MM.1S (cell line): ENCODE results near the gene FAM9C.

Experiments used
- DNase-seq: peaks from one replicate; pipeline ENCODE4 v3.0.0-alpha.2; 2015
- H2AFZ ChIP-seq: fragments of 300-600 bp; sonication (generic); 2 replicates; pipeline ENCODE4 v1.6.0; 2016; ENCODE audit warnings: antibody characterized with exemption, low read length
- H3F3A ChIP-seq: fragments of 300-600 bp; sonication (generic); 2 replicates; pipeline ENCODE4 v1.6.1; 2016; ENCODE audit warnings: mild to moderate bottlenecking, antibody characterized with exemption, low read length, moderate library complexity, mixed read lengths; ENCODE audit not compliant: insufficient read depth
- H3K27ac ChIP-seq: fragments of 300-600 bp; sonication (generic); 2 replicates; pipeline ENCODE4 v1.5.1; 2016; ENCODE audit warnings: mild to moderate bottlenecking, low read length
- H3K27me3 ChIP-seq: fragments of 300-600 bp; sonication (generic); replicated peaks from 2 replicates; pipeline ENCODE4 v1.6.0; 2016; ENCODE audit warnings: low read length; ENCODE audit not compliant: insufficient read depth
- H3K36me3 ChIP-seq: fragments of 300-600 bp; sonication (generic); replicated peaks from 2 replicates; pipeline ENCODE4 v1.6.1; 2016; ENCODE audit warnings: mild to moderate bottlenecking, low read length, mixed read lengths; ENCODE audit not compliant: insufficient read depth
- H3K4me1 ChIP-seq: fragments of 300-600 bp; sonication (generic); 2 replicates; pipeline ENCODE4 v1.6.1; 2016; ENCODE audit warnings: low read length, mixed read lengths
- H3K4me2 ChIP-seq: fragments of 300-600 bp; sonication (generic); 2 replicates; pipeline ENCODE4 v1.6.0; 2016; ENCODE audit warnings: low read depth, low read length
- H3K4me3 ChIP-seq: fragments of 300-600 bp; sonication (generic); 2 replicates; pipeline ENCODE4 v1.5.1; 2016; ENCODE audit warnings: low read length, mixed read lengths
- H3K79me2 ChIP-seq: fragments of 300-600 bp; sonication (generic); 2 replicates; pipeline ENCODE4 v1.6.1; 2016; ENCODE audit warnings: mixed run types, low read length, mixed read lengths
- H3K9ac ChIP-seq: fragments of 300-600 bp; sonication (generic); 2 replicates; pipeline ENCODE4 v1.6.1; 2016; ENCODE audit warnings: low read length, mixed read lengths
- H3K9me2 ChIP-seq: fragments of 300-600 bp; sonication (generic); replicated peaks from 2 replicates; pipeline ENCODE4 v1.6.1; 2016; ENCODE audit warnings: mild to moderate bottlenecking, low read length, mixed read lengths; ENCODE audit not compliant: insufficient read depth
- H3K9me3 ChIP-seq: fragments of 300-600 bp; sonication (generic); replicated peaks from 2 replicates; pipeline ENCODE4 v1.6.1; 2016; ENCODE audit warnings: mild to moderate bottlenecking, low read length, mixed read lengths; ENCODE audit not compliant: insufficient read depth
- H4K20me1 ChIP-seq: fragments of 300-600 bp; sonication (generic); 2 replicates; pipeline ENCODE4 v1.6.1; 2016; ENCODE audit warnings: mild to moderate bottlenecking, low read length, moderate library complexity, mixed read lengths; ENCODE audit not compliant: insufficient read depth
- EZH2 ChIP-seq: fragments of 300-600 bp; sonication (generic); optimal IDR thresholded peaks from 2 replicates; pipeline ENCODE3; 2017; ENCODE audit warnings: low read depth, mild to moderate bottlenecking, antibody characterized with exemption, low read length, mixed read lengths
- EZH2phosphoT487 ChIP-seq: fragments of 300-600 bp; sonication (generic); IDR thresholded peaks from 2 replicates; pipeline ENCODE4 v1.6.1; 2018; ENCODE audit warnings: antibody characterized with exemption, low read length
- TF ChIP-seq, protein P1 (sequence below): fragments of 300-600 bp; sonication (generic); IDR thresholded peaks from 2 replicates; pipeline ENCODE4 v1.5.1; 2016; ENCODE audit warnings: antibody characterized with exemption, low read length, mixed read lengths

FAM9C gene

DNA sequence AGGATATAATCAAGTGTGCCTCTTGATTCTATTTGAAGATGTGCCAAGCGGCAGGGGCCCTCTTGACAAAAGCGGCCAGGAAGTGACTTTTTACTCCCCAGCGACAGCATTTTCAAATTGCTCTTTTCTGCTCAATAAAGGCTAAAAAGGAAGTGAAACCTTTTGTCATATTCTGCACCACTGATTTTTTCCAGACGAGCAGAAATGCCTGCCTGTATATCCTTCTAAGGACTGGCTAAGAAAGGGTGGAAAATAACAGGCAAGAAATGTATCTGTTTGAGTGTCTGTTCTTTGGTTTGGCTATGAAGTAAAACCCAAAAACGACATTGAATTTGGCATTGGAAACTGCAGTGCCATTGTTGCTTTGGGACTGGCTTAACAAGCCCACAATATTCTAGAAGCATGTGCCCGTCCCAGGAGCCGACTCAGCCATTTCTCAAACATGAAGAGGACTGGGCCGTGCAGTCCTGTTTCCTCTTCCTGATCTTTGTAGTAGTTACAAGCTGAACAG, 44.1 kb downstream of the FAM9C start:
- H3K9me2 ChIP-seq, result no peaks in the 10 kb centered on the region
- H3K27me3 ChIP-seq, result no peaks in the 10 kb centered on the region
- peak overlapping the region; percentile 85 for H3K4me2 ChIP-seq
- peak overlapping the region; percentile 100 for H3K27ac ChIP-seq
- H3K36me3 ChIP-seq, result no peaks in the 10 kb centered on the region
- H4K20me1 ChIP-seq, result no peaks in the 10 kb centered on the region
- no peaks in the 10 kb centered on the region for H3K9me3 ChIP-seq
- peak overlapping the region; percentile 40 for H3K4me3 ChIP-seq
- TF ChIP-seq EZH2 (no peak), EZH2phosphoT487 (no peak)
- TF ChIP-seq, protein P1, sequence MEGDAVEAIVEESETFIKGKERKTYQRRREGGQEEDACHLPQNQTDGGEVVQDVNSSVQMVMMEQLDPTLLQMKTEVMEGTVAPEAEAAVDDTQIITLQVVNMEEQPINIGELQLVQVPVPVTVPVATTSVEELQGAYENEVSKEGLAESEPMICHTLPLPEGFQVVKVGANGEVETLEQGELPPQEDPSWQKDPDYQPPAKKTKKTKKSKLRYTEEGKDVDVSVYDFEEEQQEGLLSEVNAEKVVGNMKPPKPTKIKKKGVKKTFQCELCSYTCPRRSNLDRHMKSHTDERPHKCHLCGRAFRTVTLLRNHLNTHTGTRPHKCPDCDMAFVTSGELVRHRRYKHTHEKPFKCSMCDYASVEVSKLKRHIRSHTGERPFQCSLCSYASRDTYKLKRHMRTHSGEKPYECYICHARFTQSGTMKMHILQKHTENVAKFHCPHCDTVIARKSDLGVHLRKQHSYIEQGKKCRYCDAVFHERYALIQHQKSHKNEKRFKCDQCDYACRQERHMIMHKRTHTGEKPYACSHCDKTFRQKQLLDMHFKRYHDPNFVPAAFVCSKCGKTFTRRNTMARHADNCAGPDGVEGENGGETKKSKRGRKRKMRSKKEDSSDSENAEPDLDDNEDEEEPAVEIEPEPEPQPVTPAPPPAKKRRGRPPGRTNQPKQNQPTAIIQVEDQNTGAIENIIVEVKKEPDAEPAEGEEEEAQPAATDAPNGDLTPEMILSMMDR, result no peak
- H2AFZ ChIP-seq, result peak overlapping the region; percentile 58; the same call in 1 of the 2 replicates
- H3K4me1 ChIP-seq, result peaks cover 41% of the 10 kb centered on the region
- peaks cover 40% of the 10 kb centered on the region for H3F3A ChIP-seq
- peak overlapping the region; percentile 76 for H3K9ac ChIP-seq
- DNase-seq, result peak; percentile 58
- no peaks in the 10 kb centered on the region for H3K79me2 ChIP-seq

DNA sequence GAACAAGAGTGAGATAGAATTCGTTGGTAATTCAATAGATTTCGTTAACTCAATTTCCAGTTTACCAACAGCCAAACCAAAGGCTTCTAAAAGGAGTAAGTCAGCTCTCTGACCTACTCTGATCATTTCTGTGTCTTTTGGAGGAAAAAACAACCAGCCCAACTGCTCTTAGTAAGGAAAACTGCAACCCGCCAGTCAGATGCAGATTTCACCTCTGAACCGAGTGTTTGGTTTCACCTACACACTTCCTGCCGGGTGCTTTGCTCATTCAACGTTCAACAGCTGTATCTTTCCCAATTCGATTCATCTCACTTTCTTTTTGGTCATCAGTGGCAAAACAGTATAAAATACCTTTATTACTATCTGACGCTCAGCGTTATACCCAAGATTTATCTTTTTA, 45.0 kb downstream of the FAM9C start:
- peak overlapping the region; percentile 100 for H3K27ac ChIP-seq
- peak overlapping the region; percentile 76 for H3K9ac ChIP-seq
- peaks cover 32% of the 10 kb centered on the region for H3K4me1 ChIP-seq
- H3K27me3 ChIP-seq, result no peaks in the 10 kb centered on the region
- TF ChIP-seq EZH2, result no peak
- no peak for TF ChIP-seq EZH2phosphoT487
- TF ChIP-seq, protein P1, result no peak
- H2AFZ ChIP-seq, result peak overlapping the region; percentile 58; the same call in 1 of the 2 replicates
- no peaks in the 10 kb centered on the region for H4K20me1 ChIP-seq
- peak overlapping the region; percentile 85 for H3K4me2 ChIP-seq
- peaks cover 35% of the 10 kb centered on the region for H3F3A ChIP-seq
- peak overlapping the region; percentile 40 for H3K4me3 ChIP-seq
- no peaks in the 10 kb centered on the region for H3K9me3 ChIP-seq
- H3K9me2 ChIP-seq, result no peaks in the 10 kb centered on the region
- DNase-seq, result peak; percentile 71
- H3K79me2 ChIP-seq, result no peaks in the 10 kb centered on the region
- H3K36me3 ChIP-seq, result no peaks in the 10 kb centered on the region

DNA sequence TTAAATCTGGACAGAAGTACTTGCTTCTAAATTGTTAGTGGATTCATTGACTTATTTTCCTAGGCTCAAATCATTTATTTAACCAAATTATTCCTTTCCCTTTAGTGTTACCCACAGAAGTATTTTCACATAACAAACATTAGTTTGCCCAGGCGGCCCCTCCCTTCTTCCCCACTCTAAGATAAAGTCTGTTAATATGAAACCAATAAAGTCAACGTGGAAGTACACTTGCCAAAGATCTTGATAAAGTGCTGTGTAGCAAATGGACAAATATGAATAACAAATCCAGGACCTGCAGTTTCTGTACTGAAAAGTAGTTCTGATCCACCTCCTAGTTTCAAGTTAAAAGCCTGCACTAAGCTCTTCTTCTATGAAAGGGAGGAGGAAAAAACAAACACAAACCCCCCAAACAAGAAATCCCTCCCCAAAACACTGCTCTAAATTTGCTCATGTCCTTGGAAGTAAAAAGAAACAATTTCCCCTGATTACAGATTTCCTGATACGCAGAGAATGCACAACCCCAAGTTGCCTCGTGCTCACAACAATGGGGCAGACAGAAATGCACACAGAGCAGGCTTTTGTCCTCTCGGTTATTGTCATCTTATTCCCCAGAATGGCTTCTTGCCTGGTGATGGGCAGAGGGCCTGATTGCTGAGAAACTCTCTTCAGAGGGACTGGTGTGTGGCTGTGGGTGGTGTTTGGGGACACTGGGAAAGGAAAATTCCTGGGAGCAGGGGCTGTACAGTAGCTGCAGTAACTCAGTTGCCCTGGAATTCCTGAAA, 46.3 kb downstream of the FAM9C start:
- Histone ChIP-seq H3K4me1 (peaks cover 32% of the 10 kb centered on the region), H2AFZ (no peak overlapping the region), H3K36me3 (no peaks in the 10 kb centered on the region), H3K4me2 (no peak overlapping the region), H4K20me1 (no peaks in the 10 kb centered on the region), H3K9ac (no peak overlapping the region), H3K4me3 (no peak overlapping the region), H3K9me2 (no peaks in the 10 kb centered on the region), H3K79me2 (no peaks in the 10 kb centered on the region), H3F3A (peaks cover 35% of the 10 kb centered on the region), H3K9me3 (no peaks in the 10 kb centered on the region), H3K27me3 (no peaks in the 10 kb centered on the region), H3K27ac (no peak overlapping the region)
- DNase-seq, result no peak
- no peak for TF ChIP-seq EZH2phosphoT487
- TF ChIP-seq, protein P1, result no peak
- no peak for TF ChIP-seq EZH2
